Endodermal cell (in vitro differentiated cells): ENCODE data around the gene RAB6A. TPM values are rescaled to one million over a fixed set of nuclear protein-coding genes. Genes with fewer than 3 reads are reported as not detected.

Source experiments
- DNase-seq: peaks from one replicate; pipeline ENCODE4 v3.0.0-alpha.2; 2017
- H3K27ac ChIP-seq: 2 replicates; pipeline ENCODE4 v1.5.1; 2013; ENCODE audit warnings: mild to moderate bottlenecking, low read depth, low read length, moderate library complexity
- H3K27me3 ChIP-seq: 2 replicates; pipeline ENCODE4 v1.6.1; 2013; ENCODE audit warnings: mild to moderate bottlenecking, low read length, moderate library complexity; ENCODE audit not compliant: insufficient read depth, control insufficient read depth, poor library complexity, severe bottlenecking
- H3K36me3 ChIP-seq: 2 replicates; pipeline ENCODE4 v1.7.0; 2013; ENCODE audit warnings: mild to moderate bottlenecking, low read length, moderate library complexity; ENCODE audit not compliant: control insufficient read depth, insufficient read depth
- H3K4me1 ChIP-seq: one replicate; pipeline ENCODE4 v1.7.0; 2013; ENCODE audit warnings: low read length; ENCODE audit not compliant: control insufficient read depth, insufficient read depth
- H3K4me3 ChIP-seq: 2 replicates; pipeline ENCODE4 v1.5.1; 2013; ENCODE audit warnings: mild to moderate bottlenecking, low read length, moderate library complexity
- H3K9ac ChIP-seq: 2 replicates; pipeline ENCODE4 v1.6.1; 2013; ENCODE audit warnings: mild to moderate bottlenecking, low read length, moderate library complexity; ENCODE audit not compliant: poor library complexity, severe bottlenecking; ENCODE audit errors: extremely low read depth
- H3K9me3 ChIP-seq: 2 replicates; pipeline ENCODE4 v1.6.1; 2013; ENCODE audit warnings: mild to moderate bottlenecking, low read length, moderate library complexity; ENCODE audit not compliant: control insufficient read depth
- H3K27ac Mint-ChIP-seq: 2 replicates; pipeline ENCODE4 v1.8.0; 2020; ENCODE audit warnings: mixed read lengths
- H3K27me3 Mint-ChIP-seq: 2 replicates; pipeline ENCODE4 v1.8.0; 2021; ENCODE audit warnings: mild to moderate bottlenecking, mixed read lengths; ENCODE audit not compliant: insufficient read depth
- H3K36me3 Mint-ChIP-seq: 2 replicates; pipeline ENCODE4 v1.8.0; 2020; ENCODE audit warnings: low read depth, mixed read lengths
- H3K4me1 Mint-ChIP-seq: 2 replicates; pipeline ENCODE4 v1.8.0; 2020; ENCODE audit warnings: mixed read lengths
- H3K4me3 Mint-ChIP-seq: 2 replicates; pipeline ENCODE4 v1.8.0; 2020; ENCODE audit warnings: mild to moderate bottlenecking, moderate library complexity, mixed read lengths
- H3K9me3 Mint-ChIP-seq: 2 replicates; pipeline ENCODE4 v1.8.0; 2020; ENCODE audit warnings: mild to moderate bottlenecking, mixed read lengths
- CTCF ChIP-seq: fragments of 200-600 bp; sonication (generic); conservative IDR thresholded peaks from 2 replicates; pipeline ENCODE4 v1.5.0; 2021; ENCODE audit warnings: antibody characterized with exemption, mild to moderate bottlenecking
- WGBS, 2 experiments: methylation state at CpG; one replicate each; pipeline versions ENCODE4 v1.1.5 to v1.1.7; 2013; ENCODE audit warnings: missing lambda C conversion rate in 2 of 2, mixed read lengths in 1 of 2; ENCODE audit not compliant: insufficient coverage in 1 of 2, insufficient read length in 1 of 2; 5-methylcytosine and 5-hydroxymethylcytosine counted together
- total RNA-seq, 2 donors: library from RNA; stranded (reverse); fragmentation: NEBNext Ultra II Directional in 1 of 2; extraction: Animal tissue kit (Norgen Biotek cat#: 25700) in 1 of 2; gene quantifications; 2 replicates in 1 of 2; 3 replicates in 1 of 2; pipeline ENCODE4 v1.2.1, GENCODE V29; 2021

RAB6A gene
- total RNA-seq, 2 donors from 2014 or later: 77.9 to 79.5 TPM

GRCh38 chr11:73784734-73785133 is 23.9 kb upstream of the RAB6A start:
- no peak overlapping the region for H3K27ac ChIP-seq
- no peak overlapping the region for H3K4me3 Mint-ChIP-seq
- no CpG with 5 or more reads among the region's 1 CpG for WGBS, 2 experiments

GRCh38 chr11:73784080-73784634 is 23.3 kb upstream of the RAB6A start:
- no peak overlapping the region for H3K27ac ChIP-seq

More at GRCh38 chr11:73784734-73785133, 23.9 kb upstream of the RAB6A start:
- Mint-ChIP-seq H3K36me3 (no peaks in the 10 kb centered on the region), H3K9me3 (no peaks in the 10 kb centered on the region), H3K27me3 (no peaks in the 10 kb centered on the region), H3K4me1 (no peaks in the 10 kb centered on the region), H3K27ac (no peak overlapping the region)
- no peak for TF ChIP-seq CTCF
- DNase-seq: no peak
- Histone ChIP-seq H3K4me1 (no peaks in the 10 kb centered on the region), H3K9me3 (no peaks in the 10 kb centered on the region), H3K36me3 (no peaks in the 10 kb centered on the region), H3K4me3 (no peak overlapping the region), H3K27me3 (no peaks in the 10 kb centered on the region), H3K9ac (no peak overlapping the region)

GRCh38 chr11:73783483-73784020 is 22.7 kb upstream of the RAB6A start:
- H3K4me3 Mint-ChIP-seq: no peak overlapping the region
- H3K27ac Mint-ChIP-seq: peak overlapping the region; percentile 2
- peaks cover 1% of the 10 kb centered on the region for H3K9me3 Mint-ChIP-seq
- peaks cover 2% of the 10 kb centered on the region for H3K4me1 Mint-ChIP-seq
- H3K36me3 Mint-ChIP-seq: no peaks in the 10 kb centered on the region
- no peak overlapping the region for H3K9ac ChIP-seq
- H3K4me1 ChIP-seq: no peaks in the 10 kb centered on the region
- 96 to 100% methylated on average over 1 to 5 of the region's 5 CpGs for WGBS, 2 experiments
- no peak for TF ChIP-seq CTCF
- no peak for DNase-seq
- no peak overlapping the region for H3K27ac ChIP-seq
- no peak overlapping the region for H3K4me3 ChIP-seq
- no peaks in the 10 kb centered on the region for H3K9me3 ChIP-seq
- H3K36me3 ChIP-seq: no peaks in the 10 kb centered on the region
- H3K27me3 ChIP-seq: no peaks in the 10 kb centered on the region
- no peaks in the 10 kb centered on the region for H3K27me3 Mint-ChIP-seq

More at GRCh38 chr11:73784080-73784634, 23.3 kb upstream of the RAB6A start:
- H3K27ac Mint-ChIP-seq: peak overlapping the region; percentile 64
- 87 to 96% methylated on average over 3 to 6 of the region's 6 CpGs for WGBS, 2 experiments
- Histone ChIP-seq H3K4me1 (no peaks in the 10 kb centered on the region), H3K9ac (no peak overlapping the region), H3K36me3 (no peaks in the 10 kb centered on the region), H3K27me3 (no peaks in the 10 kb centered on the region), H3K4me3 (no peak overlapping the region), H3K9me3 (no peaks in the 10 kb centered on the region)
- H3K4me3 Mint-ChIP-seq: no peak overlapping the region
- peak; percentile 57 for DNase-seq
- H3K27me3 Mint-ChIP-seq: no peaks in the 10 kb centered on the region
- H3K9me3 Mint-ChIP-seq: no peaks in the 10 kb centered on the region
- H3K36me3 Mint-ChIP-seq: no peaks in the 10 kb centered on the region
- TF ChIP-seq CTCF: no peak
- no peaks in the 10 kb centered on the region for H3K4me1 Mint-ChIP-seq
